GM19351 (cell line): Measurements from ENCODE around the gene MICALL2.

Experiments used
- ATAC-seq: cut with Tn5 transposase; IDR thresholded peaks from one replicate; pipeline ENCODE4 v1.9.1; 2021; ENCODE audit warnings: mild to moderate bottlenecking, moderate library complexity; ENCODE audit not compliant: unreplicated experiment

MICALL2 gene

GRCh38 chr7:1419688-1420087, 39.6 kb downstream of the MICALL2 start:
- no peak for ATAC-seq

DNA sequence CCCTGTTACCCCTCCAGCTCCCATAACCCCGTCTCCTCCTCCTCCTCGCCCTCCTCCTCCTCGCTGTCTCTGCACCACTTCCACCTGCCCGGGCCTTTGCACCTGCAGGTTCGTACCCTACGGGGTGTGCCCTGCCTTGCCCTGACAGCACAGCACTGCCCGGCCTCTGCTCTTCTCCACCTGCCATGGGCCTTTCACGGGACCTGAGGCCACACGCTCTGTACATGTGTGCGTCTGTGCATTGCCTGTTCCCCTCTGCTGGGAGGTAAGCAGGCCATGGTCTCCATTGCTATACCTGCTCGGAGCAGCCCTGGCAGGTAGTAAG, 40.0 kb downstream of the MICALL2 start:
- ATAC-seq, result no peak

DNA sequence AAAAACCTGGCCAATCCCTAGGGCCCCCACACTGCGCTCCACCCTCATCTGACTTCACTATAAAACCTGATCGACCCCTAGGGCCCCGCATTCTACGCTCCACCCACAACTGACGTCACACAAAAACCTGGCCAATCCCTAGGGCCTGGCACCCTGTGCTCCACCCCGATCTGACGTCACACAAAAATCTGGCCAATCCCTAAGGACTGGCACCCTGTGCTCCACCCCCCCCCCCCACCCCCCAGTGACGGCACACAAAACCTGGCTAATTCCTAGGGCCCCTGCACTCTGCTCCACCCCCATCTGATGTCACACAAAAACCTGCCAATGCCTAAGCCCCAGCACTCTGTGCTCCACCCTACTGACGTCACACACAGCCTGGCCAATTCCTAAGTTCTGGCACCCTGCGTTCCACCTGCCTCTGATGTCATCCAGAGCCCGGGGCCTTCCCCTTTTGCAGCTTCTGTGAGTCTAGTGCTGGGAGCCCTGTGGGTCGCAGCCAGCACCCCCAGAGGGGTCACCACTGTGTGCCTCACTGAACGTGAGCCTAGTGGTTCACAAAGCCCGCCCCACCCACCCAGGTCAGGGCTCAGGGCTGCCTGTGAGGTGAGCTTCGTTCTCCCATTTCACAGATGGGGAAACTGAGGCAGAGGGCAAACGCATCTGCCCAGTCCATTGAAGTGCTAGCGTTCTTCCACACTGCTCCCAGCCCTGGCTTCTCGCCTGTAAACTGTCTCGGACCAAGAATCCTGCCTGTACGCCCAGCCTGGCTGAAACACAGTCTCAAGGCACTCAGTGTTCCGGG, 40.6 kb downstream of the MICALL2 start:
- ATAC-seq, result no peak

- no peak for ATAC-seq
Observed at GRCh38 chr7:1415389-1415990, 43.8 kb downstream of the MICALL2 start.

DNA sequence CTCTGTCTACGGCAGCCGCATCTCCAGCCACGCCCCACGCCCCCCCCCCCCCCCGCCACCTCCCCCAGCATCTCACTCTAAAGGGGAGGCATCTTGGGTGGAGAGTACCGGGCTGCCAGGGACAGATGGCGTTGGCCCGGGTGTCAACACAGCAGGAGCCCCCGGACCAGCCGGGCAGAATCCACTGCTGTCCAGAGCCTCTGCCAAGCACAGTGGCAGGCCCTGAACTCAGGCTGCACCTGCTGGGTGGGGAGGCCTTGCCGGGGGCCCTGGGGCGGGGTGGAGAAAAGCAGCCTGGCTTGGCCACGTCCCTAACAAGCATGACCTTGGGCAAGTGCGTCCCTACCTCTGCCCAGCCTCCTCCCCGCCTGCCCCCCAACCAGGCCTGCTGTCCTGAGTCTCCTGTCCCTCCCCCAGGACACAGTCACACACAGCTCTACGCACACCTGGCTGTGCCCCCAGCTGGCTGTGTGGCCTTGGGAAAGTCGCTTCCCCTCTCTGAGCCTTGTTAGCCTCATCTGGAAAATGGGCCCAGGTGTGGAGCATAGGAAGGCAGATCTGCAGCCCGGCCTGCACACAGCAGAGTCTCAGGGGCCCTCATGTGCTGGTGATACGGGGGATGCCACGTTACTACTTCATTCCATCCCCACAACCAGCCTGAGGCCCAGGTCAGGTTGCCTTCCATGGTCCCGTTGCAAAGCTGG, 45.2 kb downstream of the MICALL2 start:
- ATAC-seq, result no peak

- peak; percentile 47 for ATAC-seq
Observed at GRCh38 chr7:1412322-1413261, 46.7 kb downstream of the MICALL2 start.

DNA sequence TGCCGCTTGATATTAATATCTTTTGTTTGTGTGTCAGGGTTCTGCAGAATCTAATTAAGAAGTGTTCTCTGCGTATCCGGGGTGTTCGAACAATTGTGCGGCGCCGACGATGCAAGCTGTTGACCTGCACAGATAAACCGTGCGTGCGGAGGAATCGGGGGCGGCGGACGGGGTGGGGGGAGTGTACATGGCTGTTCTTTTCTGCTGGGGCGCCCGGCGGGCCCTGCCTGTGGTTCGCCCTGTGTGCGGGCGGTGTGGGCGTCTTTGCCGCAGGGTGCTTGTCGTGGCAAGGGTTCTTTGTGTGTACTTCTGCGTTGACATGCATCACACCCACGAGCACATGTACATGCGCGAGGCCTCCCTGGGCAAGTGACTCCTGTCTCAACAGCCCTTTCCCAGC, 47.9 kb downstream of the MICALL2 start:
- ATAC-seq, result no peak

DNA sequence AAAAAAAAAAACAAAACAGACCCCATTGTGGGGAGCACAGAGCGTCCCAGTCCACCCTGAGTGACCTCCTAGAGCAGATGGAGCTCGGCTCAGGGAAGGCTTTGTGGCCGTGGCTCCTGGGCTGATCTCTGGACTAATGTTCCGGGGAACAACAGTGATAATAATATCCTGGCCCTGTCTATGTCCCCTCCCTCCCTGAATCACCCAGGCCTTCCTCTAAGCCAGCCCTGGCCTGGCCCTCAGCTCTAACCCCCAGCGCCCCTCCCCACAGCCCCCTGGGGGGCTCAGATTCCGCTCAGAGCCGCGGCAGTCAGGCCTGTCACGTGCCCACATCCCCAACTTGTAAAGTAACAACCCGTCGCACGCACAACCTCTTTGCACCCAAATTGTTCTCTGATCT, 48.3 kb downstream of the MICALL2 start:
- no peak for ATAC-seq

- no peak for ATAC-seq
Observed at GRCh38 chr7:1409555-1409954, 49.7 kb downstream of the MICALL2 start.

DNA sequence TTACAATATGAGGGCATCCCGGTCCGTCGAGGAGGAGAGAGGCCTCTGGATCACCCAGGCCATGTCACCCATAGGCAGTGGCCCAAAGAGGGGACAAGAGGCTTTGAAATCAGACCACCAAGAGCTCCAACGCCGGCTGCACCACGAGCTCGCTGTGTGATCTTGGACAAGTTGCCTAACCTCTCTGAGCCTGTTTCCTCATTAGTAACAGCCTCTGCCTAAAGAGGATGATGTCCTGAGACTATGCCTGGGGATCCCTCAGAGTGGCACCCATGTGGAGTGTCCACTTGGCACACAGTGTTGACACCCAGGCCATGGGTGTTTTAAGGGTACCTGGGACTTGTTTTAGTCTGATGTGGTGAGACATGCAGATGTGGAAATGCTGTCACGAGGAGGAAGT, 50.8 kb downstream of the MICALL2 start:
- no peak for ATAC-seq

- no peak for ATAC-seq
Observed at GRCh38 chr7:1407892-1408291, 51.4 kb downstream of the MICALL2 start.

GRCh38 chr7:1404898-1405548, 54.2 kb downstream of the MICALL2 start:
- ATAC-seq, result no peak

- no peak for ATAC-seq
Observed at GRCh38 chr7:1404460-1404809, 54.8 kb downstream of the MICALL2 start.

- ATAC-seq, result no peak
Observed at GRCh38 chr7:1403638-1404459, 55.4 kb downstream of the MICALL2 start.

DNA sequence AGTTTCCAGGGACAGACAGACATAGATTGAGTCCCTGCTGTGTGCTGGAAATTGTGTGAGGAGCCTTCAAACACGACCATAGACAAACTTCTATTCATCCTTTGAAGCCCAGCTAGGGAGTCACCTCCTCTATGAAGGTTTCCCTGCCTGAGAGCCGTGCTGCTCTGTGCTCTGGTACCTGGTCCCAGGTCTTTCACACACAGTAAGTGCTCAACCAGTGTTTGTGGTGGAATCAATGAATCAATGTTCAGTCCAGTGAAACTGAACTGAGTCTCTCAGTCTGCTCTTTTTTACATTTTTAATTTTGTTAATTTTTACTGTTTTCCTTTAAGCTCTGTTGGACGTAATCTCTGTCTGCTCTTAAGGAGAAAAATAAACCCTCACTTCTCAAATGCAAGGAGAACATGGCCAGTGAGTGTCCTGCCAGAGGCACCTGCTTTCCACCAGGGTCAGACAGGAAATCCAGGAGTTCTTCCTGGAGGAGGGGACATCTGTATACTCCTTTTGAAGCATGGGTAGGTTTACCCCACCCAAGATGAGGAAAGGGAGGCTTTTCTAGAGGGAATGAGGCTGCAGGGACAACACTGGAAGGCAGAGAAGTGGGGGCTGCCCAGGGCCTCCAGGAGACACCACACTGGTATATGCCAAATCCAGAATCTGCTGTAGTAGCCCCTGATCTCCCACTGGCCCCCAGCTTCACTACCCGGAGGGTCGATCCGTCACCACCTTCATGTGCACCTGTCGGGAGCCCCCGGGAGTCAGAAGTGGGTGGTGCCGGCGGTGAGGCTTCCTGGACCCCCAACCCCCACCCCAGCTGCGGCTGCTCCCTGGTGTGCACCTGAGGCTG, 56.3 kb downstream of the MICALL2 start:
- no peak for ATAC-seq

- no peak for ATAC-seq
Observed at GRCh38 chr7:1402110-1402790, 57.0 kb downstream of the MICALL2 start.

DNA sequence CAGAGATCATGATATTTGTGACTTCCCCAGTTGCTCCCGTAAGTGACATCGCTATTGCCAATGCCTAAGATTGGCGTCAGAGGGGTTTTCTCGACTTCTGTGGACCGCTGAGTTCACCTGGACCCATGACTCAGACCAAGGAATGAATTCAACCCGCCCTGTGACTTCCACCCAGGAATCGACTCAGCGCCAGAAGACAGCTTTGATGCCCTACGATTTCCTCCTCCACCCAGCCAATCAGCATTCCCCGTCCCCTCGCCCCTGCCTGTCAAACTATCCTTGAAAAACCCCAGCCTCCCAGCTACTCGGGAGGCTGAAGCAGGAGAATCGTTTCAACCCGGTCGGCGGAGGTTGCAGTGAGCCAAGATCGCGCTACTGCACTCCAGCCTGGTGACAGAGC, 58.3 kb downstream of the MICALL2 start:
- ATAC-seq, result no peak

GRCh38 chr7:1400371-1400770, 58.9 kb downstream of the MICALL2 start:
- ATAC-seq, result no peak
